ENCODE results near the gene ZFHX2. TPM values are rescaled to one million over a fixed set of nuclear protein-coding genes. Genes with fewer than 3 reads are reported as not detected.

ZFHX2 gene
- total and polyA plus RNA-seq, 2 of the 13 experiments (the other 11 are each of a cell fraction or from before 2014, with no cell fraction given), result 0.17 to 0.44 TPM

- 82% methylated on average over 2 of the region's 2 CpGs for WGBS (ENCODE audit: low lambda C conversion rate)
- DNase-seq (ENCODE audit: low spot score), result peak; percentile 7
- TF ChIP-seq ZNF496 (CRISPR knock-in tag; IDR thresholded peaks at IDR 0.05; ENCODE audit: insufficient replicate concordance) (no peak), NR2C2 (CRISPR knock-in tag; IDR thresholded peaks at IDR 0.05; ENCODE audit: borderline replicate concordance) (0 out of 2 replicates have a peak, but pooled peaks have one; percentile 7), HBP1 (CRISPR knock-in tag; IDR thresholded peaks at IDR 0.05; ENCODE audit: low read depth) (peak; percentile 5; the same call in 1 of the 2 replicates), NFE2L2 (IDR thresholded peaks at IDR 0.05; ENCODE audit: low read length) (0 out of 2 replicates have a peak, but pooled peaks have one; percentile 5), SMAD9 (CRISPR knock-in tag; IDR thresholded peaks at IDR 0.05) (no peak), ZNF232 (CRISPR knock-in tag; IDR thresholded peaks at IDR 0.05; ENCODE audit: borderline replicate concordance) (no peak), ZNF563 (CRISPR knock-in tag; IDR thresholded peaks at IDR 0.05) (no peak), ZNF567 (CRISPR knock-in tag; IDR thresholded peaks at IDR 0.05; ENCODE audit: borderline replicate concordance) (0 out of 2 replicates have a peak, but pooled peaks have one; percentile 33), SNRNP70 (IDR thresholded peaks at IDR 0.05; ENCODE audit: low read depth, low read length) (no peak), PHF21A (CRISPR knock-in tag; IDR thresholded peaks at IDR 0.05) (no peak), SNAI1 (CRISPR knock-in tag; IDR thresholded peaks at IDR 0.05; ENCODE audit: borderline replicate concordance) (0 out of 2 replicates have a peak, but pooled peaks have one; percentile 23), ZNF816 (CRISPR knock-in tag; IDR thresholded peaks at IDR 0.05; ENCODE audit: borderline replicate concordance) (no peak), ISL2 (CRISPR knock-in tag; IDR thresholded peaks at IDR 0.05) (no peak), ZNF138 (CRISPR knock-in tag; IDR thresholded peaks at IDR 0.05; ENCODE audit: low read depth) (0 out of 2 replicates have a peak, but pooled peaks have one; percentile 12), ZNF597 (CRISPR knock-in tag; IDR thresholded peaks at IDR 0.05) (no peak), ATF1 (CRISPR knock-in tag; IDR thresholded peaks at IDR 0.05) (no peak), HNRNPUL1 (IDR thresholded peaks at IDR 0.05; ENCODE audit: low read depth, low read length) (no peak), ZNF746 (CRISPR knock-in tag; IDR thresholded peaks at IDR 0.05) (no peak; the same call in 1 of the 2 replicates), HNRNPL (IDR thresholded peaks at IDR 0.05; ENCODE audit: low read depth, low read length) (no peak), NONO (IDR thresholded peaks at IDR 0.05) (no peak), NONO (CRISPR knock-in tag; conservative IDR thresholded peaks at IDR 0.05) (0 out of 2 replicates have a peak, but pooled peaks have one; percentile 14), NR3C1 (CRISPR knock-in tag; IDR thresholded peaks at IDR 0.05) (no peak), CBX5 (CRISPR knock-in tag; IDR thresholded peaks at IDR 0.05; ENCODE audit: borderline replicate concordance) (0 out of 2 replicates have a peak, but pooled peaks have one; percentile 10)
Observed at GRCh38 chr14:23589606-23590005, 38.0 kb upstream of the ZFHX2 start.

More at GRCh38 chr14:23589606-23590005, 38.0 kb upstream of the ZFHX2 start:
- Histone ChIP-seq H3K4me2 (ENCODE audit: low read depth, low read length) (peak overlapping the region; percentile 48), H3K79me2 (ENCODE audit: insufficient read depth, low read length) (no peaks in the 10 kb centered on the region), H2AFZ (ENCODE audit: low read length) (no peak overlapping the region), H3K27me3 (ENCODE audit: control insufficient read depth in 1 of 2, insufficient read depth in 2 of 2, low read length in 2 of 2) (no peaks in the 10 kb centered on the region), H3K27ac (ENCODE audit: extremely low read length, insufficient read depth, low read length) (no peak overlapping the region), H3K9ac (ENCODE audit: insufficient read depth, low read depth, low read length) (peak overlapping the region; percentile 10; the same call in 1 of the 2 replicates), H3K4me3 (replicated peaks in 1 of 3; ENCODE audit: insufficient read depth in 1 of 3, low read depth in 2 of 3, low read length in 3 of 3) (peak overlapping the region in 1 of 3 experiments; percentile 9; a peak in 1 of 6 replicates), H4K20me1 (ENCODE audit: insufficient read depth, low read length) (no peaks in the 10 kb centered on the region), H3K4me1 (ENCODE audit: insufficient read depth, low read length) (peaks cover 24% of the 10 kb centered on the region), H3K9me3 (ENCODE audit: low read length) (no peaks in the 10 kb centered on the region), H3K36me3 (replicated peaks in 1 of 2; ENCODE audit: control insufficient read depth in 1 of 2, insufficient read depth in 2 of 2, low read length in 2 of 2) (no peaks in the 10 kb centered on the region)
- CTCF ChIA-PET (ENCODE audit: low intra/inter-chr PET ratio, low total read pairs), result interaction anchor here (1.1 to 5.9 kb wide), 14 partner anchors 14 to 425 kb away, joined by 3 to 207 read pairs (median 8); partner anchors contain the start of genes DHRS2 and DHRS4
- in situ Hi-C loops (cut with HindIII; ENCODE audit: extremely low pct_ligation_motif_present, low pct_unique_long_range_greater_than_20kb) (loop anchor here (5.0 kb wide), 2 partner anchors 43 to 323 kb away; no protein-coding TSS in a partner anchor), intact Hi-C loops (cut with micrococcal nuclease; ENCODE audit: unreplicated experiment) (loop anchor here (1.0 to 10.0 kb wide), 8 partner anchors 21 to 845 kb away; no protein-coding TSS in a partner anchor)
- BruUV-seq (replicated peaks), result no TSS peak
- POLR2A ChIA-PET, result interaction anchor here (0.9 to 7.8 kb wide), 25 partner anchors 8 to 524 kb away, joined by 3 to 787 read pairs (median 6); partner anchors contain the start of genes DHRS2 and PCK2
- peak; percentile 67 for ATAC-seq
- no peak for FAIRE-seq

All from HepG2 (cell line).